Sigmoid colon (tissue), 4 donors: ENCODE measurements around the gene PLSCR2.

Experiments used
- CTCF ChIP-seq, 4 experiments: fragments of 450-650 bp in 3 of 4; fragments of 200-600 bp in 1 of 4; IDR thresholded peaks; one replicate each; pipeline ENCODE4 v1.5.1; 2016 to 2019; ENCODE audit warnings: antibody characterized with exemption in 4 of 4, mild to moderate bottlenecking in 3 of 4, moderate library complexity in 2 of 4
- POLR2A ChIP-seq, 2 donors: fragments of 450-650 bp; IDR thresholded peaks; one replicate each; pipeline ENCODE4 v1.6.1; 2016; ENCODE audit warnings: antibody characterized with exemption in 2 of 2, mild to moderate bottlenecking in 2 of 2, moderate library complexity in 2 of 2
- POLR2AphosphoS5 ChIP-seq, 4 donors: sonication (generic); formaldehyde crosslinking; IDR thresholded peaks; one replicate each; pipeline ENCODE4 v1.6.1; 2017; ENCODE audit warnings: antibody characterized with exemption in 4 of 4

GRCh38 chr3:146503461-146504202 is 34.3 kb upstream of the PLSCR2 start:
- no peak for TF ChIP-seq POLR2A (IDR thresholded peaks at IDR 0.05)
- TF ChIP-seq CTCF (IDR thresholded peaks at IDR 0.05): no peak
- TF ChIP-seq POLR2AphosphoS5 (IDR thresholded peaks at IDR 0.05): no peak
